HCT116 (cell line): ENCODE results near the gene USF2. TPM values are rescaled to one million over a fixed set of nuclear protein-coding genes. Genes with fewer than 3 reads are reported as not detected.

ENCODE experiments used
- CBX3 ChIP-seq: IDR thresholded peaks from 2 replicates; pipeline ENCODE4 v1.6.1; 2012; ENCODE audit warnings: low read depth
- CEBPB ChIP-seq: IDR thresholded peaks from 2 replicates; pipeline ENCODE4 v1.6.1; 2012; ENCODE audit warnings: low read depth
- CTCF ChIP-seq, 3 experiments: fragments of 200-600 bp in 1 of 3; sonication (generic) in 1 of 3; IDR thresholded peaks in 2 of 3; conservative IDR thresholded peaks in 1 of 3; 2 replicates each; pipeline ENCODE4 v1.5.1; 2012 to 2017; ENCODE audit warnings: low read depth in 2 of 3, low read length in 2 of 3, antibody characterized with exemption in 1 of 3, borderline replicate concordance in 1 of 3, control low read depth in 1 of 3, mild to moderate bottlenecking in 1 of 3, mixed read lengths in 1 of 3, mixed run types in 1 of 3, moderate library complexity in 1 of 3; ENCODE audit not compliant: insufficient read depth in 1 of 3
- MAX ChIP-seq: IDR thresholded peaks from 2 replicates; pipeline ENCODE4 v1.6.1; 2012
- POLR2A ChIP-seq: IDR thresholded peaks from 2 replicates; pipeline ENCODE4 v1.7.0; 2011; ENCODE audit warnings: borderline replicate concordance; ENCODE audit not compliant: insufficient read depth, insufficient read length; ENCODE audit errors: extremely low read depth
- REST ChIP-seq: IDR thresholded peaks from 2 replicates; pipeline ENCODE4 v1.6.1; 2012; ENCODE audit warnings: low read depth
- SIN3A ChIP-seq: IDR thresholded peaks from 2 replicates; pipeline ENCODE4 v1.6.1; 2012; ENCODE audit warnings: low read depth
- YY1 ChIP-seq: IDR thresholded peaks from 2 replicates; pipeline ENCODE4 v1.6.1; 2011; ENCODE audit warnings: low read length, low read depth, moderate library complexity, mild to moderate bottlenecking; ENCODE audit not compliant: insufficient replicate concordance; ENCODE audit errors: extremely low read depth
- ZNF274 ChIP-seq: fragments of 200-500 bp; sonication (Bioruptor generic); IDR thresholded peaks from 2 replicates; pipeline ENCODE4 v1.6.1; 2014; ENCODE audit warnings: mild to moderate bottlenecking, low read depth, low read length, inconsistent platforms
- total RNA-seq: library from RNA; stranded (reverse); gene quantifications from one replicate; pipeline ENCODE4 v1.2.1, GENCODE V29; 2021; ENCODE audit not compliant: unreplicated experiment

The USF2 gene
- total RNA-seq, 1 experiment from 2014 or later, result 98.4 TPM

- TF ChIP-seq REST (no peak), CBX3 (0 out of 2 replicates have a peak, but pooled peaks have one; percentile 66), ZNF274 (no peak), SIN3A (peak; percentile 85), CEBPB (no peak), MAX (peak; percentile 71), YY1 (peak; percentile 62), CTCF (IDR thresholded peaks at IDR 0.05 in 2 of 3, conservative IDR thresholded peaks at IDR 0.05 in 1 of 3; ENCODE audit: borderline replicate concordance in 1 of 3, insufficient read depth in 1 of 3, low read depth in 2 of 3, low read length in 2 of 3) (peak in 2 of 3 experiments; percentile 53 to 56; a peak in 4 of 6 replicates), POLR2A (no peak)
- TF ChIP-seq, all 23 proteins: peak for 9
These were observed 816 bp downstream of the USF2 start (continued) for GRCh38 chr19:35269438-35270117.
